Nephron progenitor cell (in vitro differentiated cells): ENCODE results near the gene RBBP5.

Source experiments
- DNase-seq: peaks from one replicate; pipeline ENCODE4 v3.0.0; 2021
- H3K27ac Mint-ChIP-seq: 2 replicates; pipeline ENCODE4 v1.8.0; 2021; ENCODE audit warnings: mild to moderate bottlenecking, moderate library complexity, mixed read lengths
- H3K27me3 Mint-ChIP-seq: 2 replicates; pipeline ENCODE4 v1.8.0; 2021; ENCODE audit warnings: mild to moderate bottlenecking, low read depth, mixed read lengths; ENCODE audit not compliant: poor library complexity
- H3K36me3 Mint-ChIP-seq: 2 replicates; pipeline ENCODE4 v1.8.0; 2021; ENCODE audit warnings: low read depth, mixed read lengths
- H3K4me1 Mint-ChIP-seq: 2 replicates; pipeline ENCODE4 v1.8.0; 2021; ENCODE audit warnings: mixed read lengths
- H3K4me3 Mint-ChIP-seq: 2 replicates; pipeline ENCODE4 v1.8.0; 2021; ENCODE audit warnings: mild to moderate bottlenecking, moderate library complexity, mixed read lengths
- H3K9me3 Mint-ChIP-seq: 2 replicates; pipeline ENCODE4 v1.8.0; 2021; ENCODE audit warnings: mild to moderate bottlenecking, moderate library complexity, mixed read lengths
- CTCF ChIP-seq: fragments of 200-600 bp; sonication (generic); IDR thresholded peaks from 2 replicates; pipeline ENCODE4 v1.5.0; 2021; ENCODE audit warnings: antibody characterized with exemption

The RBBP5 gene

GRCh38 chr1:205121660-205122488 is at the start of gene RBBP5:
RBBP5 (minus strand) TSS chr1:205121978; CDS start chr1:205121873, 105 bp downstream.
- H3K27ac Mint-ChIP-seq = peak within 1 kb of the TSS; percentile 100
- no peaks in the 10 kb centered on the region for H3K9me3 Mint-ChIP-seq
- H3K36me3 Mint-ChIP-seq = peaks cover 12% of the 10 kb centered on the region
- H3K27me3 Mint-ChIP-seq = peaks cover 4% of the 10 kb centered on the region
- peaks cover 35% of the 10 kb centered on the region for H3K4me1 Mint-ChIP-seq
- TF ChIP-seq CTCF = peak; percentile 60
- peak; percentile 94 for DNase-seq
- H3K4me3 Mint-ChIP-seq = peak within 1 kb of the TSS; percentile 100

- H3K36me3 Mint-ChIP-seq = peaks cover 36% of the 10 kb centered on the region
- H3K27me3 Mint-ChIP-seq = no peaks in the 10 kb centered on the region
- no peak for TF ChIP-seq CTCF
- no peak overlapping the region for H3K4me3 Mint-ChIP-seq
- H3K27ac Mint-ChIP-seq = no peak overlapping the region
- DNase-seq = no peak
- peaks cover 4% of the 10 kb centered on the region for H3K4me1 Mint-ChIP-seq
- H3K9me3 Mint-ChIP-seq = no peaks in the 10 kb centered on the region
Measured at GRCh38 chr1:205171369-205171768, 49.6 kb upstream of the RBBP5 start.

- Mint-ChIP-seq H3K4me3 (no peak overlapping the region), H3K4me1 (peaks cover 5% of the 10 kb centered on the region), H3K9me3 (no peaks in the 10 kb centered on the region), H3K36me3 (peaks cover 41% of the 10 kb centered on the region), H3K27ac (no peak overlapping the region), H3K27me3 (no peaks in the 10 kb centered on the region)
- no peak for TF ChIP-seq CTCF
- no peak for DNase-seq
Measured at GRCh38 chr1:205170532-205171269, 48.9 kb upstream of the RBBP5 start.

GRCh38 chr1:205169248-205169647 is 47.5 kb upstream of the RBBP5 start:
- Mint-ChIP-seq H3K4me1 (peaks cover 5% of the 10 kb centered on the region), H3K27ac (no peak overlapping the region), H3K27me3 (no peaks in the 10 kb centered on the region), H3K9me3 (no peaks in the 10 kb centered on the region), H3K4me3 (no peak overlapping the region), H3K36me3 (peaks cover 53% of the 10 kb centered on the region)
- no peak for TF ChIP-seq CTCF
- no peak for DNase-seq

GRCh38 chr1:205168291-205168690 is 46.5 kb upstream of the RBBP5 start:
- no peaks in the 10 kb centered on the region for H3K27me3 Mint-ChIP-seq
- TF ChIP-seq CTCF = no peak
- no peak overlapping the region for H3K4me3 Mint-ChIP-seq
- H3K4me1 Mint-ChIP-seq = peaks cover 5% of the 10 kb centered on the region
- peaks cover 62% of the 10 kb centered on the region for H3K36me3 Mint-ChIP-seq
- no peaks in the 10 kb centered on the region for H3K9me3 Mint-ChIP-seq
- no peak overlapping the region for H3K27ac Mint-ChIP-seq
- no peak for DNase-seq
